HEK293T (cell line): Measurements from ENCODE around the gene ADORA1.

Source experiments
- CTCF ChIA-PET: fragments of 350-600 bp; formaldehyde crosslinking; extraction: SDS; loops from one replicate; lab custom pipeline; 2021; ENCODE audit warnings: antibody characterized with exemption, inconsistent platforms; lab: Yijun Ruan, JAX
- POLR2A ChIA-PET: fragments of 350-600 bp; formaldehyde crosslinking; extraction: SDS; loops from one replicate; lab custom pipeline; 2020; ENCODE audit warnings: antibody characterized with exemption, inconsistent platforms; lab: Yijun Ruan, JAX
- DNase-seq: peaks from one replicate; pipeline ENCODE4 v3.0.0; 2012; ENCODE audit warnings: mixed read lengths; ENCODE audit errors: extremely low spot score
- ARNT ChIP-seq: fragments of 450-650 bp; IDR thresholded peaks from 2 replicates; pipeline ENCODE4 v1.6.1; 2017; ENCODE audit warnings: mild to moderate bottlenecking
- BHLHE40 ChIP-seq: fragments of 450-650 bp; IDR thresholded peaks from 2 replicates; pipeline ENCODE4 v1.6.1; 2016; ENCODE audit warnings: mild to moderate bottlenecking, moderate library complexity, borderline replicate concordance
- CTBP1 ChIP-seq: fragments of 450-650 bp; IDR thresholded peaks from 2 replicates; pipeline ENCODE4 v1.6.1; 2016; ENCODE audit warnings: borderline replicate concordance
- ELF4 ChIP-seq: fragments of 450-650 bp; IDR thresholded peaks from 2 replicates; pipeline ENCODE4 v1.6.1; 2017; ENCODE audit warnings: antibody characterized with exemption
- FOXA1 ChIP-seq: fragments of 450-650 bp; IDR thresholded peaks from 2 replicates; pipeline ENCODE4 v1.6.1; 2016; ENCODE audit warnings: mild to moderate bottlenecking
- FOXK2 ChIP-seq: fragments of 450-650 bp; IDR thresholded peaks from 2 replicates; pipeline ENCODE4 v1.6.1; 2016; ENCODE audit warnings: mild to moderate bottlenecking
- FOXM1 ChIP-seq: fragments of 450-650 bp; IDR thresholded peaks from 2 replicates; pipeline ENCODE4 v1.6.1; 2017; ENCODE audit warnings: mild to moderate bottlenecking, borderline replicate concordance
- HDGF ChIP-seq: fragments of 450-650 bp; IDR thresholded peaks from 2 replicates; pipeline ENCODE4 v1.6.1; 2017; ENCODE audit warnings: antibody characterized with exemption, borderline replicate concordance
- L3MBTL2 ChIP-seq: fragments of 450-650 bp; conservative IDR thresholded peaks from 2 replicates; pipeline ENCODE4 v1.6.1; 2016; ENCODE audit warnings: mild to moderate bottlenecking
- LEF1 ChIP-seq: fragments of 450-650 bp; IDR thresholded peaks from 2 replicates; pipeline ENCODE4 v1.6.1; 2017; ENCODE audit warnings: mild to moderate bottlenecking, borderline replicate concordance
- NFRKB ChIP-seq: fragments of 450-650 bp; IDR thresholded peaks from 2 replicates; pipeline ENCODE4 v1.6.1; 2016; ENCODE audit warnings: mild to moderate bottlenecking, moderate library complexity
- PKNOX1 ChIP-seq: fragments of 450-650 bp; IDR thresholded peaks from 2 replicates; pipeline ENCODE4 v1.6.1; 2016
- SP1 ChIP-seq: fragments of 450-650 bp; IDR thresholded peaks from 2 replicates; pipeline ENCODE4 v1.6.1; 2017
- SUZ12 ChIP-seq: fragments of 450-650 bp; IDR thresholded peaks from 2 replicates; pipeline ENCODE4 v1.6.1; 2016; ENCODE audit warnings: mild to moderate bottlenecking
- TARDBP ChIP-seq: fragments of 450-650 bp; IDR thresholded peaks from 2 replicates; pipeline ENCODE4 v1.6.1; 2016
- ZNF384 ChIP-seq: fragments of 450-650 bp; IDR thresholded peaks from 2 replicates; pipeline ENCODE4 v1.6.1; 2016

The ADORA1 gene

DNA sequence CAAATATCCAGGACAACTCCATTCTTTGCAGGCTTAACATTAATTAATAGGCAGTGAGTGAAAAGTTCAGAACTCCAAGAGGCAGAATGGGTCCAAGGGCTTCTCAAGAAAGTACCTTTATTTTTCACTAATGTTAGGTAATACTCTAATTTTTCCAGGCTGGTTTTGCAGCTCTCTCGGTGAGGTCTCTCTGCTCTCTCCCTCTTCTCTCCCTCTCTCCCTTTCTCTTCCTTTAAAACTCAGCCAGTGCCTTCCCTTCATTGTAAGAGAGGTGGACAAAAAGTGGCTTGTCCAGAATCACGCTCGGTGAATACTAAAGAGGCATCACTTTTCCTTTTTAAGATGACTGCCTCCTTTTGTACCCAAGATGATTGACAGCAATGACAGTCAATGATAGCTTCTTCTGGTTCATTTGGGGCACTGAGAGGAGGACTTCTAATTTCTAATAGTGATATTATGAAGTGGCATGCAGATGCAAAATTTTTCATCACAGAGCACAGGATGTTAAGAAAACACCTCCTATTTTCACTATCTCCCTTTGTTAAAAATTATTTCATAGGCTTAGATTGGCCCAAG is 60.3 kb downstream of the ADORA1 start:
- TF ChIP-seq PKNOX1 (peak; percentile 81), SUZ12 (no peak)
- ChIA-PET POLR2A (no interaction called here), CTCF (interaction anchor here (0.9 kb wide), 1 partner anchor 41 kb away, joined by 3 read pairs; no protein-coding TSS in a partner anchor)
- DNase-seq, result no peak

GRCh38 chr1:203188686-203189232 is 61.2 kb downstream of the ADORA1 start:
- ChIA-PET POLR2A (no interaction called here), CTCF (no interaction called here)
- TF ChIP-seq FOXM1 (no peak), TARDBP (no peak), CTBP1 (no peak), LEF1 (no peak), ELF4 (no peak), SP1 (no peak), L3MBTL2 (no peak), FOXA1 (no peak), BHLHE40 (no peak), ZNF384 (no peak), HDGF (no peak), FOXK2 (no peak), PKNOX1 (no peak), SUZ12 (no peak), ARNT (no peak)
- no peak for DNase-seq

DNA sequence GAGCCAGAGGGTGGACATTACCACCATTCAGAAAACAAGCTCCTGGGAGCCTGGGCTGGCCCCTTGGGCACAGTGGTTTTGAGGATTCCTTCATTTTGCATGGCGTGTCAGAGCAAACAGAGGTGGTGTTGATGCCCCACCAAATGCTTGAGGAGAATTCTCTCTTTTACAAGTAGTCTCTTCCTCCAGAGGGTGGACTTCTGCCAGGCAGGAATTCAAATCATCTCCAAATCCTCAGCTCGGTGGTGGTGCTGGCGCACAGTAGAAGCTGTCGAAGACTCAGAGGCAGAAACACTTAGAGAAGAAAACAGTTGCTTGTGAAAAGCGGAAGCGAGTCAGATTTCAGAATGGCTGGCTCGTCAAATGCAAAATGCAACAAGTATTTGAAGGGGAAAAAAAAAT is 62.4 kb downstream of the ADORA1 start:
- CTCF ChIA-PET, result interaction anchor here (0.5 to 0.9 kb wide), 3 partner anchors 14 to 72 kb away, joined by 3 read pairs; no protein-coding TSS in a partner anchor
- TF ChIP-seq BHLHE40, result no peak
- no peak for TF ChIP-seq HDGF
- TF ChIP-seq FOXM1, result no peak
- TF ChIP-seq LEF1, result no peak
- TF ChIP-seq ELF4, result no peak
- TF ChIP-seq ZNF384, result no peak
- no peak for TF ChIP-seq FOXA1
- no peak for TF ChIP-seq NFRKB
- TF ChIP-seq CTBP1, result no peak
- TF ChIP-seq SP1, result no peak
- TF ChIP-seq L3MBTL2, result no peak
- TF ChIP-seq TARDBP, result no peak
- no peak for TF ChIP-seq FOXK2
- TF ChIP-seq SUZ12, result no peak
- no peak for TF ChIP-seq ARNT
- no peak for TF ChIP-seq PKNOX1
- DNase-seq, result no peak
- POLR2A ChIA-PET, result no interaction called here

DNA sequence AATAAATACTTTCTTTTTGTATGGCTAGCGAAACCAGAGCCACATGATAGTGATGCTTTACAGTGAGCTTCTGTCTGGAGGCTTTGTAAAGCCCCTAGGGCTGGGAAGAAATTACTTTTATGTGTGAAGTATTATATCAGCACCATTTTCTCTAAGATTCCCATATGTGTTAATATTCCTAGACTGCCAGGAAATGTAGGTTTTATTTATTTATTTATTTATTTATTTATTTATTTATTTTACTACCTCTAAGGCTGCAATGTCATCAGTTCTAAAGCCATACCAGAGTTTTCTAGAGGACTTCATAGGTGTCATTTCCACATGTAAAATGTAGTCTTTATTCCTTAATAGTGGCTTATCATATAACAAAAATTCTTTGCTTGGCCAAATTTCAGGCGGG is 63.4 kb downstream of the ADORA1 start:
- ChIA-PET CTCF (no interaction called here), POLR2A (no interaction called here)
- TF ChIP-seq ELF4, result no peak
- no peak for TF ChIP-seq TARDBP
- no peak for TF ChIP-seq SP1
- no peak for TF ChIP-seq FOXM1
- no peak for TF ChIP-seq CTBP1
- DNase-seq, result no peak

DNA sequence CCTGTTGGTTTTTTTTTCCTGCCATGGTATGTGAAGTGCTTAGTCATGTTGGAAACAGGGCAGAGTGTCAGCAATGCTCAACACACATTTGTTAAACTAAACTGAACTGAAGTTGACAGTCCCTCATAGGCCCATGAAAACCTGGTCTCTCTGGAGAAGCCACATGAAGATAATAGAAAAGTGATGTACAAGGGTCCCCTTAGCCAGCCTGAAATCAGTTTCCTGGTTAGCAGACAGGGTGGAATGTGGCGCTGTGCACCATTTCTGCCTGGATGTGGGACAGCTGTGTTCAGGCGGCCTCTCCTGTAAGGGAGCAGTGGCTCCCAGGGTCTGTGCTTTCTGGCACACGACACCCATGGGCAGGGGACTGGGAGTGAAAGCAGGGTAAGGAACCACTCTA is 68.8 kb downstream of the ADORA1 start:
- DNase-seq, result no peak
- ChIA-PET POLR2A (no interaction called here), CTCF (interaction anchor here (0.7 to 0.8 kb wide), 2 partner anchors 14 to 23 kb away, joined by 3 to 6 read pairs; no protein-coding TSS in a partner anchor)
- no peak for TF ChIP-seq ARNT
- TF ChIP-seq TARDBP, result no peak
- TF ChIP-seq FOXK2, result no peak
- TF ChIP-seq ELF4, result no peak
- no peak for TF ChIP-seq FOXM1
- no peak for TF ChIP-seq CTBP1

DNA sequence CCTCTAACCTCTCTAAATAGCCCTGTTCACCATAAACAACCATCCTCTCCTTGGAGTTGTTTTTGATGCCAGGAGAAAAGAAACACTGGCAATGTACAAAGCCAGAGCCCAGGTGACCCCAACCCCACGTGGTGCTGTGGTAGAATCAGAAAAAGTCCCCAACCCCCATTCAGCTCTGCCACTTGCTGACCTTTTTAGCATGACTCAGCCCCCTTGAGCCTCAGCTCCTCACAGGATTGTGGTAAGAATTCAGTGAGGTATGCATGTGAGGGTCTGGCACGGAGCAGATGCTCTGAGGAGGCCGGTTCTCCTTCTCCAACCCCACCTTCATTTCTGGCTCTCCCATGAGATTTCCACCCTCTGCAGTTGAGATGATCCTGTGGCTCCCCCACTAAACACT is 70.1 kb downstream of the ADORA1 start:
- no peak for DNase-seq
- ChIA-PET POLR2A (no interaction called here), CTCF (no interaction called here)
- TF ChIP-seq CTBP1 (no peak), HDGF (no peak), L3MBTL2 (no peak), TARDBP (no peak)

DNA sequence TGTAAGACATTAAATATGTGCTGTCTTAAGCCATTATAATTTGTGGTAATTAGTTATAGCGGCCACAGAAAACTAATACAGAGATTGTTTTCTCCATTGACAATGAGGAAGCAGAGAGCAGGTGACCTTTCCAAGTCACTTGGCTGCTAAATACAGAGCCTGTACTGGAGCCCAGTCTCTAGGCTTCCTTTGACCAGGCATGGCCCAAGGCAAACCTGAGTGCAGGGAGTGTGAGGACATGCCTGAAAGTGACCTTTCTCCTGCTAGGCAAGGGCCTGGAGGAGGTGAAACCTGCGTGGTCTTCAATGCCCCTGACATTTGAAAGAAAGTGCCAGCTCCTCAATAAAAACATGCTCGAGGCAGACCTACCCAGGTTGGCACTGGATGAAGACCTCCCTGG is 71.5 kb downstream of the ADORA1 start:
- CTCF ChIA-PET, result no interaction called here
- TF ChIP-seq NFRKB (no peak), FOXA1 (no peak), LEF1 (no peak), HDGF (no peak), FOXM1 (no peak), FOXK2 (no peak), ZNF384 (no peak), PKNOX1 (no peak)
- POLR2A ChIA-PET, result no interaction called here
- DNase-seq, result no peak
